NCI-H69 (cell line): ENCODE data around the gene ABCA9.
"Not testable (repeated sequence)": the region's sequence is repeated elsewhere in the genome, so short reads cannot be mapped to it uniquely, and the experiment has no call there.

Experiments used
- DNase-seq: peaks from one replicate; lab custom pipeline; 2025; lab: John Stamatoyannopoulos, UW

Gene ABCA9, protein sequence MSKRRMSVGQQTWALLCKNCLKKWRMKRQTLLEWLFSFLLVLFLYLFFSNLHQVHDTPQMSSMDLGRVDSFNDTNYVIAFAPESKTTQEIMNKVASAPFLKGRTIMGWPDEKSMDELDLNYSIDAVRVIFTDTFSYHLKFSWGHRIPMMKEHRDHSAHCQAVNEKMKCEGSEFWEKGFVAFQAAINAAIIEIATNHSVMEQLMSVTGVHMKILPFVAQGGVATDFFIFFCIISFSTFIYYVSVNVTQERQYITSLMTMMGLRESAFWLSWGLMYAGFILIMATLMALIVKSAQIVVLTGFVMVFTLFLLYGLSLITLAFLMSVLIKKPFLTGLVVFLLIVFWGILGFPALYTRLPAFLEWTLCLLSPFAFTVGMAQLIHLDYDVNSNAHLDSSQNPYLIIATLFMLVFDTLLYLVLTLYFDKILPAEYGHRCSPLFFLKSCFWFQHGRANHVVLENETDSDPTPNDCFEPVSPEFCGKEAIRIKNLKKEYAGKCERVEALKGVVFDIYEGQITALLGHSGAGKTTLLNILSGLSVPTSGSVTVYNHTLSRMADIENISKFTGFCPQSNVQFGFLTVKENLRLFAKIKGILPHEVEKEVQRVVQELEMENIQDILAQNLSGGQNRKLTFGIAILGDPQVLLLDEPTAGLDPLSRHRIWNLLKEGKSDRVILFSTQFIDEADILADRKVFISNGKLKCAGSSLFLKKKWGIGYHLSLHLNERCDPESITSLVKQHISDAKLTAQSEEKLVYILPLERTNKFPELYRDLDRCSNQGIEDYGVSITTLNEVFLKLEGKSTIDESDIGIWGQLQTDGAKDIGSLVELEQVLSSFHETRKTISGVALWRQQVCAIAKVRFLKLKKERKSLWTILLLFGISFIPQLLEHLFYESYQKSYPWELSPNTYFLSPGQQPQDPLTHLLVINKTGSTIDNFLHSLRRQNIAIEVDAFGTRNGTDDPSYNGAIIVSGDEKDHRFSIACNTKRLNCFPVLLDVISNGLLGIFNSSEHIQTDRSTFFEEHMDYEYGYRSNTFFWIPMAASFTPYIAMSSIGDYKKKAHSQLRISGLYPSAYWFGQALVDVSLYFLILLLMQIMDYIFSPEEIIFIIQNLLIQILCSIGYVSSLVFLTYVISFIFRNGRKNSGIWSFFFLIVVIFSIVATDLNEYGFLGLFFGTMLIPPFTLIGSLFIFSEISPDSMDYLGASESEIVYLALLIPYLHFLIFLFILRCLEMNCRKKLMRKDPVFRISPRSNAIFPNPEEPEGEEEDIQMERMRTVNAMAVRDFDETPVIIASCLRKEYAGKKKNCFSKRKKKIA (N-terminal part only)

DNA sequence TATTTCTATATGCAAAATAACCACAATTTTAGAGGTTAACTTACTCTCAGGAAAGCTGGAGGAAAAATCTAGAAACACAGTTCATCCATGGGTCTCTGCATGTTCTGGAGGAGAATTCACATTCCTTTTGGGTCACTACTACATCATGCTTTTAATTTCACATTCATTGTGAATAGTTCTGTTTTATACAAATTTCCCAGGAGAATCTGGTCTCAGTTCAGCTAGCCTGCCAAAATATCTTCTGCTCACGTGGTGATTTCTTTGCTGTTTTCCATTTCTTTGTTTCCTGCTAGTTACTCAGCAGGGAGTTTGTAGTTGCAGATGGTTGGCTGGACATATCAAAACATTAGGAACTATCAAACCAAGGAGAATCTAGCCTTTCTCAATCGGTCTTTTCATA lies at the start of gene ABCA9:
Gene ABCA9, minus strand, starts transcription at position 106 of the 400 bp plus-strand sequence. CDS start 9,801 bp downstream, outside the sequence.
- peak; percentile 4 for DNase-seq

DNA sequence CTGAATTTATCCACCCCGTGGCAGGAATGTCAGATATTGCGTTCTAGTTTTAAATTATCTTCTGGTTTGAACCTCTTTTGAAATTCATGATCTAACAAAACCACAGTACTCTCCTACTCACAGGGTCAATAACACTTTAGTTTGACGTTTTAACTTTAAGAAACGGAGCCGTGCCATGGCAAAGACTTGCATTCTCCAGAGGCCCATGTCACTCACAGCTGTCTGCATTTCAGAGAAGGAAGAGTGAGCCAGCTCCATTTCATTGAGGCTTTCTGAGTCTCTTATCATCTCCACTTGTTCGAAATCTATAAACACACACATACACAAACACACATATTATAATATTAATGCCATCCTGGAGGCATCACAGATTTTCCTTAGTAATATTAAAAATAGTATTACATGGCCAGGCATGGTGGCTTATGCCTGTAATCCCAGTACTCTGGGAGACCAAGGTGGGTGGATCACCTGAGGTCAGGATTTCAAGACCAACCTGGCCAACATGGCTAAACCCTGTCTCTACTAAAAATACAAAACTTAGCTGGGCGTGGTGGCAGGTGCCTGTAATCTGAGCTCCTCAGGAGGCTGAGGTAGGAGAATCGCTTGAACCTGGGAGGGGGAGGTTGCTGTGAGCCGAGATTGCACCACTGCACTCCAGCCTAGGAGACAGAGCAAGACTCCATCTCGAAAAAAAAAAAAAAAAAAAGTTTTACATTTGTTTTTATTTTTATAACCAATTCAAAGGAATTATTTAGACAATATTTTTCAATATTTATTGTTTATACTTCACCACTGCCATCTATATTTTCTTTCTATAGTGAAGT lies 45.4 kb upstream of the ABCA9 start:
- DNase-seq = no peak

DNA sequence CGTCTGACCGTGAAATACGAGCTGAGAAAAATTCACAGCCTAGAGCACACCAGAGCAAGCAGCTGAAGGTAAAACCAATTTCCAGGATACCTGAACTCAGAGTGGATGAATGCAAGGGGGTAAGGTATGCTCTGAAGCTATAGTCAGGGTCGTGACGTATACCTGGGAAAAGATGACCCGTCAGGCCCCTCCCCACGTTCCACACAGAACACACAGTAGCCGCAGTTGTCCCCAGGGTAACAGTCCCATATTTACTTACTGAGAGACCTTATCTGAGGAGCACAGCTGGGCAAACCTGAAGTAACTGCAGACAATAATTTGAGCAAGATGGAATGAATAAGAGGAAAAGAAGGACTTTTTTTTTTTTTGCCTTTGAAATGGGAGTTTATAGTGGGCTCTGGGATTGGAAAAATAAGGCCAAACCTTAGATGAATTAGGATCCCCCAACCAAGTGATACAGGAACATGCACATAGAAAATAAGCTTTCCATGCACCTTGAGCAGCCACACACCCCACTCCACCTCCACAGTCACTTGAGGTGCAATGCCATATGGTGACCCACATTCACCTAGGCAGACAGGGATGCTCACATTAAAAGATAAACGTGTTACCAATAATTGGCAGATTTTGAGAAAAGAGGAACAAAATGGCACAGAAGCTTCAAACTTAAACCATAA lies 43.0 kb upstream of the ABCA9 start:
- peak; percentile 18 for DNase-seq

DNA sequence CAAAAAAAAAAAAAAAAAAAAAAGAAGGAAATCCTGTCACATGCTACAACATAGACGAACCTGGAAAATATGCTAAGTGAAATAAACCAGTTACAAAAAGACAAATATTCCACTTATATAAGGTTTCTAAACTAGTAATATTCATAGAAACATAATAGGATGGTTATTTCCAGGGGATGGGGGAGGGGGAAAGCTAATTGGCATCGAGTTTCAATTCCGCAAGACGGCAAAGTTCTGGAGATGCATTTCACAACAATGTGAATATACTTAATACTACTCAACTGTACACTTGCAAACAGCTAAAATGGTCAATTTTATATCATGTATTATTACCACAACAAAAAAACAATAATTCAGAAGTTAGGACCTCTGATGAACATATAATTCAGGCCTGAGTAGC lies 37.9 kb upstream of the ABCA9 start:
- no peak for DNase-seq

DNA sequence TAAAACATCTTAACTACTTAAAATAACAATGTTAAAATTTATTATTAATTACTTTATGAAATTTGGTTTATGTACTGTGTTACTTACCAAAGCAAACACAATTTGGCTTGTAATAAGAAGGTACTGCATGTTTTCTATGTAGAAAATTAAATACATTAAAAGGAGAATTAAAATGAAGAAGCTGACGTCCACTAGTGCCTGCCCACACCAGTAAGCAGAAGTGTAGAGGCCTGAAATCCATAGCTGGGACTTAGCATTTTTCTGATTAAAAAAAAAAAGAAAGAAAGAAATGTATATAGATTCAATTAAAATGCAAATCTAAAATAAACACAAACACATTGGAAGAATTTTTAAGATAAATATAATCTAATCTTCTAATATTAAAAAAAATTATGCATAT lies 35.8 kb upstream of the ABCA9 start:
- no peak for DNase-seq

DNA sequence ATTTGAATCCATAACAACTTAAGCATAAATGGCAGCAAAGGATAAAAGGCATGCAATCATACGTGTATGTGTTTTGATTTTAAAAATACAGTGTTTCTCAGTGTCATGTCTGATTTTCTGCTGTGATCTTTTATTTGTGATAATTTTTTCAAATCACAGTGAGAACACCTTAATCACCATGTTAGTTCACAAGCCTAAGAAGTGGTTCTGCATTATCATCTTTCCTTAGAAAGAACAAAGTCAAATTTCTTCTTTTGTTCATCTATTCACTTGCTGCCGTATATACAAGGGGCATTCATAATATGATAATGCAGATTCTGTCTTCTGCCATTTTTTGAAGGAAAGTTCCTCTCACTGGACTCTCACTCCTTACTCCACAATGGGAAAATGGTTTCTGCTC lies 33.3 kb upstream of the ABCA9 start:
- DNase-seq = no peak

DNA sequence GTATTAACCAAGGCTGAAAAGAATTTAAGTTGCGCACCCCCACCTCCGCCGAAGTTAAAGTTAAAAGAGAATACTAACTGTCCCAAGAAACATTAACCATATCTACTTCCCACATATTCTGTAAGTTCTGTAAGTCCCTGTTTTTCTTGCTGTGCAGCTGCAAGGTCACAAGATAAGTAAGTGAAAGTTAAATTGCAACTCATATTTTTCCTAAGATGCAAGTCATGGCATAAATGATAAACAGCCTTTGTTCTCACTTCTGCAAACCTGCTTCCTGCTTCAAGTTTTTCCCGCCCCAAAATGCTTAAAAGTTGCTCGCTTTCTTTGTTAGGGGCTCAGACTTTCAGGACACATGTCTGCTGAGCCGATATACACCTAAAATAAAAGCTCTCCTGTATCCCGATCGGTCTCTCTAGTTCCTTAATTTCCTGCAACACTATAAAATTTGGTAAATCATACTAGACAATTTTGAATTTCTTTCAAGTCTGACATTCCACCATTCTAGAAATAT lies 32.6 kb upstream of the ABCA9 start:
- DNase-seq = no peak

DNA sequence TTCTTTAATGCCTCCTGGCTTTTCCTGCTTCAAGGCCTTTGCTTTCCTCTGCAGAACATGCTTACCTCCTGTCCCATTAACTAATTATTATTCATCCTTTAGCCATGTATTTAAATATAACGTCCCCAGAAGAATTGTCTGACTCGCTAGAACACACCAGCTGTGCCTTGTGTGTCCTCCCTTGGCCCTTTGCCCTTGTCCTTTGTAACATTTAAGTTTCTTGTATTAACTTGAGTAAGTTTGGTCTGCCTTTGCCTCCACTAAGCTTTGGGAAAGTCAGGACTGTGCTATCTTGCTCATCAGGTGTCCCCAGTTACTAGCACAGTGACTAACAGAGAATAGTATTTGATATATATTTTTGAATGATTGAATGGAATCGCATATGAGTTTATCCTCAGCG lies 29.6 kb upstream of the ABCA9 start:
- DNase-seq = no peak

DNA sequence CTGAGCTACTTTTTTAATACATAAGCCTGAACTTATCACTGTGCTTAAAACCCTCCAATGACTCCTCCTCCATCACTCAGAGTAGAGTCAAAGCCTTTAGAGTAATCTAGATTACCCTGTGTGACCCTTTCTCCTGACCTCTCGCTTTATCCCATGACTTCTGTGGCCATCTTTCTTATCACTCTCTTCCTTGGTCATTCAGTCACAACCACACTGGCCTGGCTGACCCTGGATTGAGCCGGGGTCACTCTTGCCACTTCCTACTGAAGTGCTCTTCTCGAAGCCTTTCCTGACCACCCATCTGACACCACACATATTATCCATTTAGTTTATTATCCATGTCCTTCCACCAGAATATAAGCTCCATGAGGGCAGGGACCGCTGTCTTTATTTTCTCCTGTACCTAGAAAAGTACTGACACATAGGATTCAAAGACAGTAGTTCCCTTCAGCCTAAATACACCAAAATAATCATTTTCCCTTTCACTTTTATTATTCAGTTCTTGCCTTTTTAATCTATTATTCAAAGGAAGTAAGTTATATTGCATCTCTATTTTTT lies 28.0 kb upstream of the ABCA9 start:
- DNase-seq = no peak

DNA sequence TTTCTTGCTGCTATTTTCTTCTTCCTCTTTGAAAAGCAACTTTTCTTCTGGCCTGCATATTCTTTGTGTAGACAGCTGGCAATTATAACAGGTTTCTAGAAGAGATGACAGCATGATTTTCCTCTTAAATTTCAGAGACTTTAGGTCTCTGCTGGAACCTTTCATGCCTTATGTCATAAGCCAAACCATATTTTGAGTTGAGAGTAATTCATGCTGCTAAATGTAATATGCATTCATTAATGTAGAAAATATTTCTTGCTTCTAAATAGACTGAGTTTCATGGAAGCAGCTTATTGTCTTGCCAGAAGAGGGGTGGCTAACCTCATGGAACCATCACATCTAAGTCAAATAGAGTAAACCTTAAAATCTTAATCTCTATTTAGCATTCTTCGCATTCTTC lies 25.9 kb upstream of the ABCA9 start:
- DNase-seq = no peak

DNA sequence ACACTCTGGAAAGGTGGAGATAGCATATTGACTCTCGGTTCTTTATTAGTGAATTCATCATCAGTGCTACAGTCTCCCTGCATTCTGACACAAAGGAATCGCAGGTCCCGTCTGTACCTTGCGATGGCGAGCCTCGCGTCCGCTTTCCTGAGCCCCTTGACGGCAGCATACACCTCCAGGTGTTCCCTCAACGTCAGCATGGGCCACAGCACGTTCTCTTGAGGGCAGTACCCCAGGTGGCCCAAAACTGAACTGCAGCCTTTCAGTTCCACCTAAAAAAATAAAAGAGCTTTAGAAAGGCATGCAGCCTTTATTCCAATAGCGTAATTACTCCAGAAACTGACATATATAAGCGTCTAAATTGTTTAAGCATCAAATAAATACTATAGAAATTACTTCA lies 24.2 kb upstream of the ABCA9 start:
- DNase-seq = peak; percentile 31

DNA sequence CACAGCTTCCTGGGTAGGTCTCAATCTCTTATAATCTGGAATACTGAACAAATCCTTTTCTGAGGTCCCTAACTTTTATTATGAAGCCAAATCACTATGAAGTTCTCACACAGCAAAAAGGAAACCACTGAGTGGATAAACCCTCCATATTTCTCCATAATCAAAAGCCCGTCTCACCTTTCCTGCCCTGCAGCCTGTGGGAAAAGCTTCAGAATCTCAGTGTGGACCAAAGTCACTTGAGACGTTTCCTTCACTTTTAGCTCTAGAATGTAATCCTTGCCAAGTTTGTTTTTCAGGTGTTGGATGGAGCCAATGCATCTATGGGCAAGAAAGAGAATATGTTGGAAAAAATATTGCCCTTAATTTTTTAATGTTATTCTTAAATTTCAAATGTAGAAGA lies 22.0 kb upstream of the ABCA9 start:
- no peak for DNase-seq

DNA sequence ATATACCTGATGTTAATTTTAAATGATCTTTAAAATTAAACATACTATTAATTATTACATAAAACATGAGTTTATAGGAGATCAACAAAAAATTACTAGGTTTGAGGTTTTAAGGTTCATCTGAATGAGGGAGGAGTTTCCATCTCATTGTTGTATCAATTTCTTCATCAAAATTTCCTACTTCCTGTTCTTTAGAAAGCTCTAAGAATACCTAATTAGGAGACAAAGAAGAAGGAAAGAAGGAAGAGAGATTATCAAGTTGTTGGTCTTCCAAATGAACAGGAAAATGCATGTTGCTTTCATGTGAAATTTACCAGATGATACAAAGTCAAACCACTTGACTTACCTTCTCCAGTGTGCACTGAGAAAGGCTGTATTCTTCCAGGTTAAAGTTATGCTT lies 18.1 kb upstream of the ABCA9 start:
- no peak for DNase-seq

DNA sequence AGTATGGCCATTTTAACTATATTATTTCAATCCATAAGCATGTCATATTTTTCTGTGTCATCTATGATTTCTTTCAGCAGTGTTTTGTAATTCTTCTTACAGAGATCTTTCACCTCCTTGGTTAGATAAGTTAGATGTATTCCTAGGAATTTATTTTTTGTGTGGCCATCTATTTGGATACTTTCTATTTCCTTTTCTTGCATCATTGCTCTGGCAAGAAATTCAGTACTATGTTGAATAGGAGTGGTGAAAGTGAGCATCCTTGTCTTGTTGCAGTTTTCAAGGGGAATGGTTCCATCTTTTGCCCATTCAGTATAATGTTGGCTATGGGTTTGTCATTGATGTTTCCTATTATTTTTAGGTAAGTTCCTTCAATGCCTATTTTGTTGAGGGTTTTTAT lies 15.1 kb upstream of the ABCA9 start:
- DNase-seq = no peak

DNA sequence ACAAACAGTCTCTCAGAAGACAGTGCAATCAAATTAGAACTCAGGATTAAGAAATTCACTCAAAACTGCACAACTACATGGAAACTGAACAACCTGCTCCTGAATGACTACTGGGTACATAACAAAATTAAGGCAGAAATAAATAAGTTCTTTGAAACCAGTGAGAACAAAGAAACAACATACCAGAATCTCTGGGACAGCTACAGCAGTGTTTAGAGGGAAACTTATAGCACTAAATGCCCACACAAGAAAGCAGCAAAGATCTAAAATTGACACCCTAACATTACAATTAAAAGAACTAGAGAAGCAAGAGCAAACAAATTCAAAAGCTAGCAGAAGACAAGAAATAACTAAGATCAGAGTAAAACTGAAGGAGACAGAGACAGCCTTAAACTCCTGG lies 12.7 kb upstream of the ABCA9 start:
- not testable (repeated sequence) for DNase-seq

DNA sequence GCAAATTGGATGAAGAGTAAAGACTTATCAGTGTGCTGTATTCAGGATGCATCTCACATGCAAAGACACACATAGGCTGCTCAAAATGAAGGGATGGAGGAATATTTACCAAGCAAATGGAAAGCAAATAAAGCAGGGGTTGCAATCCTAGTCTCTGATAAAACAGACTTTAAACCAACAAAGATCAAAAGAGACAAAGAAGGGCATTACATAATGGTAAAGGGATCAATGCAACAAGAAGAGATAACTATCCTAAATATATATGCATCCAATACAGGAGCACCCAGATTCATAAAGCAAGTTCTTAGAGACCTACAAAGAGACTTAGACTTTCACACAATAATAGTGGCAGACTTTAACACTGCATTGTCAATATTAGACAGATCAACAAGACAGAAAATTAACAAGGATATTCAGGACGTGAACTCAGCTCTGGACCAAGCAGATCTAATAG lies 12.1 kb upstream of the ABCA9 start:
- not testable (repeated sequence) for DNase-seq

DNA sequence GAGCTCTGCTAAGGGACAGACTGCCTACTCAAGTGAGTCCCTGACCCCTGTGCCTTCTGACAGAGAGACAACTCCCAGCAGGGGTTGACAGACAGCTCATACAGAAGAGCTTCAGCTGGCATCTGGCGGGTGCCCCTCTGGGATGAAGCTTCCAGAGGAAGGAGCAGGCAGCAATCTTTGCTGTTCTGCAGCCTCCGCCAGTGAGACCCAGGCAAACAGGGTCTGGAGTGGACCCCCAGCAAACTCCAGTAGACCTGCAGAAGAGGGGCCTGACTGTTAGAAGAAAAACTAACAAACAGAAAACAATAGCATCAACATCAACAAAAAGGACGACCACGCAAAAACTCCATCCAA lies 10.5 kb upstream of the ABCA9 start:
- DNase-seq = not testable (repeated sequence)

DNA sequence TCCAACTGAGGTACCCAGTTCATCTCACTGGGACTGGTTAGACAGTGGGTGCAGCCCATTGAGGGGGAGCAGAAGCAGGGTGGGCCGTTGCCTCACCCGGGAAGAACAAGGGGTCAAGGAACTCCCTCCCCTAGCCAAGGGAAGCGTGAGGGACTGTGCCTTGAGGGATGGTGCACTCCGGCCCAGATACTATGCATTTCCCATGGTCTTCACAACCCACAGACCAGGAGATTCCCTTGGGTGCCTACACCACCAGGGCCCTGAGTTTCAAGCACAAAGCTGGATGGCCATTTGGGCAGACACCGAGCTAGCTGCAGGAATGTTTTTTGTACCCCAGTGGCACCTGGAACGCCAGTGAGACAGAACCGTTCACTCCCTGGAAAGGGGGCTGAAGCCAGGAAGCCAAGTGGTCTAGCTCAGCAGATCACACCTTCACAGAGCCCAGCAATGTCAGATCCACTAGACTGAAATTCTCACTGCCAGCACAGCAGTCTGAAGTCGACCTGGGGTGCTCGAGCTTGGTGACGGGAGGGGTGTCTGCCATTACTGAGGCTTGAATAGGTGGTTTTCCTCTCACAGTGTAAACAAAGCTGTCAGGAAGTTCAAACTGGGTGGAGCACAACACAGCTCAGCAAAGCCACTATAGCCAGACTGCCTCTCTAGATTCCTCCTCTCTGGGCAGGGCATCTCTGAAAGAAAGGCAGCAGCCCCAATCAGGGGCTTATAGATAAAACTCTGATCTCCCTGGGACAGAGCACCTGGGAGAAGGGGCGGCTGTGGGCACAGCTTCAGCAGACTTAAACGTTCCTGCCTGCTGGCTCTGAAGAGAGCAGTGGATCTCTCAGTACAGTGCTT lies 9.9 kb upstream of the ABCA9 start:
- peak; percentile 5 for DNase-seq

DNA sequence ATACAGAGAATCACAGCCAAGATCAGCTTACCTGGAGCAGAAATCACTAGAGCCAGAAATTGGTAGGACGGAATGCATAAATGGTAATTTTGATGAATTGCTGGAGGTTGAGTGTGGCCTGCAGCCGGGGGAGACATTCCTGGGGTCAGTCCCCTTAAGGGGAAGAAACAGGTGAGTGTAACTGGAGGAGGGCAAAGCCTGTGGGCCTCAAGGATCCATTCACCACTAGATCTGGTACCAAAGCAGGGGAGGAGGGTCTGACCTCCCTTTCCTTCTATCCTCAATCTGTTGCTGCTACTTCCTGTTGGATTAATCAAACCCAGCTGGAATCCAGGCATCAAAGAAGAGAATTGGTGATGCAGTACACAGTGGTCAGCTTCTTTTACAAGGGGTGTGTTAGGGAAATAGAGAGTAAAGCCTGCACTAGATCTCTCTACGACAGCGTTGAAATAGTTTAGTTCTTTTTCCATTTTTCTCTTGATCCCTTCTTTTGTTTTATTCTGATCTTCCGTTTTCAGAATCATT lies 8.6 kb upstream of the ABCA9 start:
- no peak for DNase-seq
